ENCODE measurements around the gene PRELID3B. TPM values are rescaled to one million over a fixed set of nuclear protein-coding genes. Genes with fewer than 3 reads are reported as not detected.
A peak's percentile ranks its signal among the peaks of the same experiment; 100 is the strongest.

The PRELID3B gene
- total RNA-seq, 1 experiment from 2014 or later: 137 TPM

DNA sequence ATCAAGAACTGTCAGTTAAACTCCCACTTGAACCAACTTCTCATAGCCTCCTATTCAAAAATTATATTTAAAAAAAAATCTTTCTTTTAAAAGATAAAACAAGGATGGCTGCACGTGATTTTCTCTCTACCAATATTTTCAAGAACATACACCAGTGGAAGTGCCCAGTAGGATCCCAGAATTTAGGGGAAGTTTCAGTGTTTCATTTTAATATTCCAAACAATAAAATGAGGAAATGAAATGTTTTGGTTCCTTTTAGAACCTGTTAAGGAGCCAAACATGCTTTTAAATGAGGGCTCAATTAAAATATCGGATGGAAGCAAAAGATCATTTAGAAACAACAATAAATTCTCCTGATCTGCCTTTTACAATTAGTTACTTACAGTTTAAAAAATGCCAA, 26.4 kb upstream of the PRELID3B start:
- no peaks in the 10 kb centered on the region for H3K36me3 ChIP-seq (ENCODE audit: low read depth)
- H3K9me3 ChIP-seq (ENCODE audit: insufficient read depth, low read depth): no peaks in the 10 kb centered on the region
- H3K79me2 ChIP-seq (ENCODE audit: low read depth): no peaks in the 10 kb centered on the region
- ChIA-PET POLR2A (ENCODE audit: unreplicated experiment) (no interaction called here), CTCF (no interaction called here)
- no peak overlapping the region for H3K27ac ChIP-seq
- no peaks in the 10 kb centered on the region for H4K20me1 ChIP-seq (ENCODE audit: insufficient read depth)
- H3K9me2 ChIP-seq (ENCODE audit: insufficient read depth): no peaks in the 10 kb centered on the region
- TF ChIP-seq, protein P1, sequence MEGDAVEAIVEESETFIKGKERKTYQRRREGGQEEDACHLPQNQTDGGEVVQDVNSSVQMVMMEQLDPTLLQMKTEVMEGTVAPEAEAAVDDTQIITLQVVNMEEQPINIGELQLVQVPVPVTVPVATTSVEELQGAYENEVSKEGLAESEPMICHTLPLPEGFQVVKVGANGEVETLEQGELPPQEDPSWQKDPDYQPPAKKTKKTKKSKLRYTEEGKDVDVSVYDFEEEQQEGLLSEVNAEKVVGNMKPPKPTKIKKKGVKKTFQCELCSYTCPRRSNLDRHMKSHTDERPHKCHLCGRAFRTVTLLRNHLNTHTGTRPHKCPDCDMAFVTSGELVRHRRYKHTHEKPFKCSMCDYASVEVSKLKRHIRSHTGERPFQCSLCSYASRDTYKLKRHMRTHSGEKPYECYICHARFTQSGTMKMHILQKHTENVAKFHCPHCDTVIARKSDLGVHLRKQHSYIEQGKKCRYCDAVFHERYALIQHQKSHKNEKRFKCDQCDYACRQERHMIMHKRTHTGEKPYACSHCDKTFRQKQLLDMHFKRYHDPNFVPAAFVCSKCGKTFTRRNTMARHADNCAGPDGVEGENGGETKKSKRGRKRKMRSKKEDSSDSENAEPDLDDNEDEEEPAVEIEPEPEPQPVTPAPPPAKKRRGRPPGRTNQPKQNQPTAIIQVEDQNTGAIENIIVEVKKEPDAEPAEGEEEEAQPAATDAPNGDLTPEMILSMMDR (conservative IDR thresholded peaks at IDR 0.05): no peak
- no peak for TF ChIP-seq EZH2 (IDR thresholded peaks at IDR 0.05; ENCODE audit: low read depth)
- no peaks in the 10 kb centered on the region for H3K27me3 ChIP-seq (ENCODE audit: insufficient read depth, low read depth)
- DNase-seq: no peak
- no peak overlapping the region for H3K4me2 ChIP-seq
- no peak overlapping the region for H2AFZ ChIP-seq
- H3K4me3 ChIP-seq: no peak overlapping the region
- no TSS peak for BruUV-seq (replicated peaks)
- H3K4me1 ChIP-seq (replicated peaks; ENCODE audit: insufficient read depth): peaks cover 12% of the 10 kb centered on the region
- H3F3A ChIP-seq (ENCODE audit: insufficient read depth, low read depth): peaks cover 4% of the 10 kb centered on the region; the same call in 1 of the 2 replicates
- intact Hi-C loops (cut with micrococcal nuclease; ENCODE audit: unreplicated experiment): no loop called here

DNA sequence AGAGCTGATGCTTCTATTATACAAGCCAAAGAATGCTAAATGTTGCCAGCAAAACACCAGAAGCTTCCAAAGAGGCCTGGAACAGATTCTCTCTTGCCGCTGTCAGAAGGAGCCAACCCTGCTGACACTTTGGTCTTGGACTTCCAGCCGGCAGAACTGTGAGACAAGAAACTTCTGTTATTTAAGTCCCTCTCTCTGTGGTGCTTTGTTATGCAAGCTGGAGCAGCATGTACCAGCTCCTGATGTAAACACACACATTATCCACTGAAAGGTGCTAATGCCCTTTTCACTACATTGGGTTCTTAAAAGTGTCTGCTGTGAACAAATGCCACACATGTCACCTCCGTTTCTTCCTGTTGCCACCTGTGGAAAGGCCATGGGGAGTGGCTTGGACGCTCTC, 25.9 kb upstream of the PRELID3B start:
- Histone ChIP-seq H3K9me3 (ENCODE audit: insufficient read depth, low read depth) (no peaks in the 10 kb centered on the region), H3K79me2 (ENCODE audit: low read depth) (no peaks in the 10 kb centered on the region), H3K4me2 (no peak overlapping the region), H2AFZ (no peak overlapping the region), H3K27me3 (ENCODE audit: insufficient read depth, low read depth) (no peaks in the 10 kb centered on the region), H3K9me2 (ENCODE audit: insufficient read depth) (no peaks in the 10 kb centered on the region), H3K36me3 (ENCODE audit: low read depth) (no peaks in the 10 kb centered on the region), H3K4me3 (no peak overlapping the region), H4K20me1 (ENCODE audit: insufficient read depth) (no peaks in the 10 kb centered on the region), H3K27ac (no peak overlapping the region), H3K4me1 (replicated peaks; ENCODE audit: insufficient read depth) (peaks cover 12% of the 10 kb centered on the region), H3F3A (ENCODE audit: insufficient read depth, low read depth) (no peaks in the 10 kb centered on the region; the same call in 1 of the 2 replicates)
- TF ChIP-seq EZH2 (IDR thresholded peaks at IDR 0.05; ENCODE audit: low read depth): no peak
- TF ChIP-seq, protein P1 (conservative IDR thresholded peaks at IDR 0.05): no peak
- intact Hi-C loops (cut with micrococcal nuclease; ENCODE audit: unreplicated experiment): no loop called here
- ChIA-PET CTCF (no interaction called here), POLR2A (ENCODE audit: unreplicated experiment) (no interaction called here)
- no peak for DNase-seq
- BruUV-seq (replicated peaks): no TSS peak

DNA sequence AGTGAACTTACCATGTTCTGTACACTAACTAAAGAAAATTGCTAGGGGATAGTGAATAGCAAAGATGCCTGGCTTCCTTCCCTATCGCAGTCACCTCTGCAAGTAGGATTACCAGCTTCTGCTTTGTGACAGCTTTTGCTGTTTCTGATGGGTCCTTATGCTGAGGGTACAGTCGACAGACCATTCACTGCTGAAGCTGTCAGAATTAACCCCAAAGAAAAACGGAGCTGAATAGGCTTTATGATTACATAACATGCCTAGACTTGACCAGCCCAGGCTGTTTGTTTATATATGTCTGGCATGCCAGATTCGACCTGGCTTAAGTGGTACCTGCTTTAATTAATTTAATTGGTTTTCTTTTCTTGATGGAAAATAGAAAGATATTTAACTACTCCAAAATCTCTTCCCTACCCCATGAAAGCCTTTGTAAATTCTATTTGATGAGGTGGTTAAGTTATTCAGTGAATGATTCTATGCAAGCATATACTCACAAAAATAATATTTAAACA, 21.7 kb upstream of the PRELID3B start:
- Histone ChIP-seq H3K27ac (no peak overlapping the region), H4K20me1 (ENCODE audit: insufficient read depth) (no peaks in the 10 kb centered on the region), H3K9me3 (ENCODE audit: insufficient read depth, low read depth) (no peaks in the 10 kb centered on the region), H3K79me2 (ENCODE audit: low read depth) (no peaks in the 10 kb centered on the region), H3K27me3 (ENCODE audit: insufficient read depth, low read depth) (no peaks in the 10 kb centered on the region), H3F3A (ENCODE audit: insufficient read depth, low read depth) (peaks cover 5% of the 10 kb centered on the region; the same call in 1 of the 2 replicates), H3K4me3 (peak overlapping the region; percentile 6; the same call in 1 of the 2 replicates), H3K4me2 (peak overlapping the region; percentile 58), H3K4me1 (replicated peaks; ENCODE audit: insufficient read depth) (peaks cover 16% of the 10 kb centered on the region), H2AFZ (0 out of 2 replicates have a peak overlapping the region, but pooled peaks have one; percentile 6), H3K9me2 (ENCODE audit: insufficient read depth) (no peaks in the 10 kb centered on the region), H3K36me3 (ENCODE audit: low read depth) (no peaks in the 10 kb centered on the region)
- ChIA-PET CTCF (no interaction called here), POLR2A (ENCODE audit: unreplicated experiment) (interaction anchor here (0.5 to 0.6 kb wide), 3 partner anchors 18 to 167 kb away, joined by 4 to 8 read pairs (median 7); no protein-coding TSS in a partner anchor)
- intact Hi-C loops (cut with micrococcal nuclease; ENCODE audit: unreplicated experiment): loop anchor here (2.0 kb wide), 1 partner anchor 19 kb away; no protein-coding TSS in a partner anchor
- BruUV-seq (replicated peaks): TSS peak; percentile 47
- TF ChIP-seq EZH2 (IDR thresholded peaks at IDR 0.05; ENCODE audit: low read depth): no peak
- TF ChIP-seq, protein P1 (conservative IDR thresholded peaks at IDR 0.05): no peak
- DNase-seq: no peak

Data from PC-9 (cell line).